NCI-H187 (cell line): ENCODE measurements around the gene SEMA4G.
"Not testable (repeated sequence)": the region's sequence is repeated elsewhere in the genome, so short reads cannot be mapped to it uniquely, and the experiment has no call there.

Source experiments
- DNase-seq, 2 experiments: peaks; one replicate each; lab custom pipeline; 2025; lab: John Stamatoyannopoulos, UW

Gene SEMA4G

DNA sequence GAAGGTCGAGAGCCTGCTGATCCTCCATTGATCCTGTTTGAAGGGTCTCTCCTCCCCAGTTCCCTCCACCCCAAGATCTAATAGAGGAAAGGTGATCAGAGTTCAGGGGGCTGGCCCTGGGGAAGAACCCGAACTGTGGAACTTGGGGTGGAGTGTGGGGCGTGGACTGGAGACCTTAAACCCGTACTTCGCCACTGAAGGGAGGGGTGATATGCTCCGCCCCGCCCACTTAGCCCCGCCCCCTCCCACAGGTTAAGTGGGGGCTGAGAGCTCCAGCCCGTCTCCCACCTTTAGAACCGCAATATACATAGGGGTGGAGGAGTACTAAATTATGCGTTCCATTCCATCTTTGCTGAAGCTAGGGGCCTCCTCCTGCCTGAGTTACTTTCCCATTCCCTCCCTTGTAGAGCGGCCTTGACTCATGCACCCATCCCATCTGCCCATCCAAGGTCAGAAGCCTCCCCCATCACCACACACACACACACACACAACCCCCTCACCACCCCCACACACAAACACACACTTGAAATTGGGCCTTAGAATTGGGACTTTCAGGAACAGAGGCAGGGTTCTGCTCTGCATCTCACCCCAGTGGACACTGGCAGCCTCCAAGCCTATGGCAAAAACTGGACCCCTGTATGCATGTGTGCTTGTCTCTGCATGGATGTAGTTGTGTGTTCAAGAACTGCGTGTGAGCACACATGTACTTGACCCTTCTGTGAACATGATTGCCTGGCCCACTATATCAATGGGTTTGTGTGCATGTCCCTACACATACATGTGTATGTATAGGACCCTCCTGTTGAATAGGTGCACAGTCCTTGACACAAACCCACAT is 991 bp downstream of the SEMA4G start:
- DNase-seq: no peak

DNA sequence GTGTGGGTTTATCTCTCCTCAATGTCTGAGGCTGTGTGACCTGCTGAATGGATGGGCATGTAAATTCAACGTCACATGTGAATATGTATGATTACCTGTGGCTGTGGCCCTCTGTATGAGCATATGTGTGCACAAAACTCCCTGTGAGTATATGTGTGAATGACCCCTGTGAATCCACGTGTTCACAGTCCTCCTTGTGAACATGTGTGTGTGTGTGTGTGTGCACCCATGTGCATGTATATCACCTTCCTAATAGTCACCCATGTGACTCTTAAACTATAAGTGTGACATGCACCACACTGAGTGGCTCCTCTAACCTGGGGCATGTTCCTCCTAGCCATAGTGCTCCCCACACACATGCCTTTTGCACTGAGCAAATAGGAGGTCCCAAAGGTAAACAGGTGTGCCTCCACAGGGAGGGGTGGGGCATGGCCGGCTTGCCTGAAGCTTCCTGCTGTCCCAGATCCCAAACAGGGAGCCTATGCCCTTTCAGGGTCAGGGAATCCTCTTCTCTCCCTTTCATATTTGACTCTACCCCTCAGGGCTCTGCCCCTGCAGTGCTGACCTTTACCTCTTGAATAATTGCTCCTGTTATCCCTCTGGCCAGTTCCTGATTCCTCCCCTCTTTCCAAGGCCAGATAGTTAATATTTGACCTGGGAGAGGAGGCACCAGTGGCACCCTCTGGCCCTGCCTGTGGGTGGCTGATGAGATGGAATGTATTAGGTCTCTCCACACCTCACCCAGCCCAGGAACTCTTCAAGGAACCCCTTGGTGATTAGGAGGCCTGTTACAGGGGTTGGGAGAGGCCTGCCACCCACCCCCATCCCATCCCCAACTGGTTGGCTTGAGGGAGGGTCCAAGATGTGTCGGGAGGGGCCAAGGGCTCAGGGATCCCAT is 1.9 kb downstream of the SEMA4G start:
- no peak for DNase-seq

DNA sequence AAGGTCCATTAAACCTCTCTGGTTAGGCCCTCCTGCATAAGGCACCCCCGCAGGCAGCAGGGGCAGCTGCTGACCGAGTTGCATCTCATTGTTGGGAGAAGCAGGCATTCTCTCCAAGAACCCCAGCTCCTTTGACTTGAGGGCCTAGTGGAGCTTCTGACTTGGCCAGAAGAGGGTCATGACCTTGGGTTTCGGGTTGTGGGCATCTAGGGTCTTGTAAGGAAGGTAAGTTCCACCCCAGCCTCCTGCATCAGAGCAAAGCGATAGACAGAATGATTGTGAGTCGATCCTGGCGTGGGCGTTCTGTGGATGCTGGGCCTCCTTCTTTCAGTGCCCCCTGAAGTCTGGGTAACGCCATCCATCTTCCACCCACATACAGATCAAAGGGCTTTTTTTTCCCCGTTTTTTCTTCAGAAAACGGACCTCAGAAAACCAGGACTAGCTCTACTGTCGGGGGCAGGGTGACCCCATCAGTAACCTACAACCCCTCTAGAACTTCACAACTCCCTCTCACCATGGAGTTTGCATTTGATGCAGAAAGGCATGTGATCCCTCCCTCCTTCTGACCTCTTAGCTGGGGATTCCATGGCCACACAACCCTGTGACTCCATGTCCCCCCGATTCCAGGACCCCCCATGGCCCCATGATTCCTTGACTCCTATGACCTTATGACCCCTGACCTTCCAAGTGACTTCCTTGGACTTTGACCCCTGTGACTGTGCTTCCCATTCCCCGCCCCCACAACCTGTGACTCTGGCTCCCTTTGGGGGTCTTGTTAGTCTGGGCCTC is 3.0 kb downstream of the SEMA4G start:
- DNase-seq: no peak

GRCh38 chr10:100972904-100973535 is 3.7 kb downstream of the SEMA4G start:
- no peak for DNase-seq

GRCh38 chr10:100975397-100975796 is 6.1 kb downstream of the SEMA4G start:
- DNase-seq: not testable (repeated sequence)

GRCh38 chr10:100976906-100977305 is 7.6 kb downstream of the SEMA4G start:
- DNase-seq: no peak

DNA sequence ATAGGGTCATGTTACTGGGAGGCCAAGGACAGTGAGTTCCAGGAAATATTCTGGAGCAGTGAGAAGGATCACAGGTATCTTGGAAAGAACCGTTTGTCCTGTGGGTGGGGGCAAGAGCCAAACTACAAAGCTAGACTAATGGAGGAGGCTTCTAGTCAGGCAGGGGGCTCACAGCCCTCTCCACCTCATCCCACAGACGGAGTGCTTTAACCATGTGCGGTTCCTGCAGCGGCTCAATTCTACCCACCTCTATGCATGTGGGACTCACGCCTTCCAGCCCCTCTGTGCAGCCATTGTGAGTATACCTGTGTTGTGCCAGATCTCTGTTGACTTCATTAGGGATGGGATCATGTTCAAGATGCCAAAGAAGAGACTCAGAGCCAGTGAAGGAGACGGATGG is 8.1 kb downstream of the SEMA4G start:
- DNase-seq: no peak

DNA sequence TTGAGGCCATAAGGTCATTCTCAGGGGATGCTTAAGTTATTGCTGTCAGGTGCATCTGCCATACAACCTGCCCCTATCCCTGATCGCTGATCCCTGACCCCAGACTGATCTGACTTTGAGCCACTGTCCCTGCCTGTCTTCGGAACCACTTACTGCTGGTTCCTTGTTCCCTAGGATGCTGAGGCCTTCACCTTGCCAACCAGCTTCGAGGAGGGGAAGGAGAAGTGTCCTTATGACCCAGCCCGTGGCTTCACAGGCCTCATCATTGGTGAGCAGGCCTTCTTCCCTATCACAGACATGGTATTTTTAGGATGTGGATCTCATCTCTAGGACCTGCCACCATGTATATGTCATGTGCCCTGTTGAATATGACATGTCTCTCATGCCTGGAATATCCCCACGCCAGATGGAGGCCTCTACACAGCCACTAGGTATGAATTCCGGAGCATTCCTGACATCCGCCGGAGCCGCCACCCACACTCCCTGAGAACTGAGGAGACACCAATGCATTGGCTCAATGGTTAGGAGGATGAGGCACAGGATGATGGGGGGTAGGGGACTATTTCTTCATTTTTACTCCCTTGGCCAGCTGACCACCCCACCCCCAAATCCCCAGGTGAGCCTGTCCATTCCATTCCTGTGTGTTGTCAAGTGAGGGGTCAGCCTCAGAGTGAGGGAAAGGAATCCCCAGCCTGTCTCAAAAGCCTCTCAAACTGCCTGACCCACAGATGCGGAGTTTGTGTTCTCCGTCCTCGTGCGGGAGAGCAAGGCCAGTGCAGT is 9.0 kb downstream of the SEMA4G start:
- no peak for DNase-seq

GRCh38 chr10:100978901-100979195 is 9.5 kb downstream of the SEMA4G start:
- DNase-seq: no peak

DNA sequence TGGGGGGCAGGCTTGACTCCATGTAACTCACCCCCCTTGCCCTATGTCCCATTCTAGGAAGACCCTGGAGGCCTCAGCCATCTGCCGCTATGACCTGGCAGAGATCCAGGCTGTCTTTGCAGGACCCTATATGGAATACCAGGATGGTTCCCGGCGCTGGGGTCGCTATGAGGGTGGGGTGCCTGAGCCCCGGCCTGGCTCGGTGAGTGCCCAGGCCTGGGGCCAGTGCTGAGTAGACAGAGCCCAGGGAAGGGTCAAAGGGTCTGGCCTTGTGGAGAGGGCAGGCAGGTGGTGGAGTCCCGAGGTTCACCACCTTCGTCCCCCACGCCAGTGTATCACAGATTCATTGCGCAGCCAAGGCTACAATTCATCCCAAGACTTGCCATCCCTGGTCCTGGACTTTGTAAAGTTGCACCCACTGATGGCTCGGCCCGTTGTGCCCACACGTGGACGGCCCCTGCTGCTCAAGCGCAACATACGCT is 10.5 kb downstream of the SEMA4G start:
- no peak for DNase-seq

- no peak for DNase-seq
Measured at GRCh38 chr10:100980311-100980710, 11.0 kb downstream of the SEMA4G start.

- no peak for DNase-seq
Measured at GRCh38 chr10:100980711-100981110, 11.4 kb downstream of the SEMA4G start.

GRCh38 chr10:100981178-100981772 is 12.0 kb downstream of the SEMA4G start:
- DNase-seq: no peak

DNA sequence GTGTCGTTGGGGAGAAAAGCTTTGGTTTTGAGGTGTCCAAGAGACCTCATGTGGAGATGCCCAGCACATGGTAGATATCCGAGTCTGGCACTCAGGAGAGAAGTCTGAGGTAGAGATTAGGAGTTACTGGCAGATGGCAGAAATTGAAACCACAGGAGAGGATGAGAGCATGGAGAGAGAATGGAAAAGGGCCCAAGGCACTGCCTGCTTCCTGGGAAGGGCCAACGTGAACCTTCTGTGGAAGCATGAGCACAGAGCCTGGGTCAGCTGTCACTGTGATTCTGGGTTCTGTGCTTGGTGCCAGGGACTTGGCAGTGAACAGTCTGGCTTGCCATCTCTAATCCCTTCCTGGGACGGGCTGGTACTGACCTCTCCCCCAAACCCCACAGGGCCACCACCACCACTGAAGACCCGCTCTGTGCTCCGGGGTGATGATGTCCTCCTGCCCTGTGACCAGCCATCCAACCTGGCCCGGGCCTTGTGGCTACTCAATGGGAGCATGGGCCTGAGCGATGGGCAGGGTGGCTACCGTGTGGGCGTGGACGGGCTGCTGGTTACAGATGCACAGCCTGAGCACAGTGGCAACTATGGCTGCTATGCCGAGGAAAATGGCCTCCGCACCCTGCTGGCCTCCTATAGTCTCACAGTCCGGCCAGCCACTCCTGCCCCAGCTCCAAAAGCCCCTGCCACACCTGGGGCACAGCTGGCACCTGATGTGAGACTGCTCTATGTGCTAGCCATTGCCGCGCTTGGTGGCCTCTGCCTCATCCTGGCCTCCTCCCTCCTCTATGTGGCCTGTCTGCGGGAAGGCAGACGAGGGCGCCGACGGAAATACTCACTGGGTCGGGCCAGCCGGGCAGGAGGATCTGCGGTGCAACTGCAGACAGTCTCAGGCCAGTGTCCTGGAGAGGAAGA is 13.9 kb downstream of the SEMA4G start:
- no peak for DNase-seq

GRCh38 chr10:100983868-100984671 is 14.8 kb downstream of the SEMA4G start:
- DNase-seq: no peak

DNA sequence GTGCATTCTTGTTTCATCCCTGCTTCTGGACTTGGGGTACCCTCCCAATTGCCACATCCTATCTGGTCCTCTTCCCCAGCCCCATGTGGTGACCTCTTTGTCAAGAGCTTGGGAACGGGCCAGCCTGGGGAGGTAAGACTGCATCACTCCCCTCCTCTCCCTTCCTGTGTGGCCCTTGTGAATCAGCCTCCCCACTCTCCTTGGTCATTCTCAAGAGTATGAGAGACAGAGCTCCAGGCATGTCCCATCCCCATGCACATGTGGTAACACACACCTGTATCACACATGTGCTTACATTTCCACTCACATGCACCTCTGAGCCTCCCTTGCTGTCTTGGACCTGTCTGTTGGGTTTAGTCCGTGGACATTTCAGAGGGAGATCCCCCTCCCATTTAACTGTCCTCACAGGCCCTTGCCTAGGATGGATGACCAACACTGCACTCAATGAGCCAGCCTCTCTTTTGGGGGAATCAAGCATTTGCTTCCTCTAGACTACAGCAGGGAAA is 15.4 kb downstream of the SEMA4G start:
- DNase-seq: no peak

DNA sequence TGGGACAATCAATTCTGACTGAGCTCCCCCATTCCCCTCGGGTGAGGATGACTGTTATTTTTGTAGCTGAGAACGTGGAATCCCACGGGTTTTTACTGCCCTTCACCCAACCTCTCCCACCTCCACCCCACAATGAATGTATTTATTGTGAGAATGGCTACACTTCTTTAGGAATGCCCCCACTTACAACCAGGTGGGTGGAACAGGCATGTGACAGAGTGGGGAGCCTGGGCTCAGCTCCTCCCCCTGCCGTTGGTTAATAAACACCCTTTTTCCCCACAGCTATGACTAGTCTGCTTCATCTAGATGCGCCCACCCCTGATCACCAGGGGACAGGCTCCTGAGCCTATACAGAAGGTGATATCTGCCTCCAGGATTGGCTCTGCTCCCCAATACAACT is 16.0 kb downstream of the SEMA4G start:
- no peak for DNase-seq

DNA sequence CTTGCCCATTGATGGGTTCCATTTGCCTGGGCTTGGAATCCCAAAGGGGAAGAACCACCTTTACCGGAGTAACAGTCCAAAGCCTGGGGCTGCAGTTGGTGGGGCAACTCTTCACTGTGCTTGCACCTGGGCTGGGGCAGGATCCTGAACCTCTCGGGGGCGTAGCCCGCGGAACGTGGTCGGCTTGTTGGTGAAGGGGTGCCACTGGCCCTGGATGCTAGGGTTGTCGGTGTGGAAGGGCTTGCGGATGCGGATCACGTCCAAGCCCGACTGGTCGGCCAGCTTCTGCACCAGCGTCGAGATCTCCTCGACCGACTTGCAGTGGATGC is 17.3 kb downstream of the SEMA4G start:
- no peak for DNase-seq
